HUES64 (cell line): ENCODE results near the gene HBB.

Experiments
- H3K27ac ChIP-seq: 2 replicates; pipeline ENCODE4 v1.7.0; 2013; ENCODE audit warnings: low read depth, low read length, inconsistent platforms
- H3K27me3 ChIP-seq: 2 replicates; pipeline ENCODE4 v1.6.1; 2013; ENCODE audit warnings: mild to moderate bottlenecking, low read length; ENCODE audit not compliant: insufficient read depth
- H3K36me3 ChIP-seq: 2 replicates; pipeline ENCODE4 v1.6.1; 2013; ENCODE audit warnings: mild to moderate bottlenecking, low read length; ENCODE audit not compliant: insufficient read depth
- H3K4me1 ChIP-seq: 2 replicates; pipeline ENCODE4 v1.6.1; 2013; ENCODE audit warnings: mild to moderate bottlenecking, low read length, moderate library complexity; ENCODE audit not compliant: insufficient read depth
- H3K4me3 ChIP-seq: 2 replicates; pipeline ENCODE4 v1.5.1; 2013; ENCODE audit warnings: mild to moderate bottlenecking, low read length, moderate library complexity
- H3K9ac ChIP-seq: 2 replicates; pipeline ENCODE4 v1.6.1; 2013; ENCODE audit warnings: mild to moderate bottlenecking, low read depth, low read length
- H3K9me3 ChIP-seq: 2 replicates; pipeline ENCODE4 v1.6.1; 2013; ENCODE audit warnings: low read depth, low read length; ENCODE audit not compliant: insufficient read depth
- WGBS: fragments of 150-250, 120-280 bp; methylation state at CpG from one replicate; pipeline ENCODE4 v1.1.7; 2013; ENCODE audit warnings: missing lambda C conversion rate; 5-methylcytosine and 5-hydroxymethylcytosine counted together

Gene HBB

GRCh38 chr11:5235364-5236095 lies 8.7 kb upstream of the HBB start:
- Histone ChIP-seq H3K27ac (no peak overlapping the region), H3K4me1 (no peaks in the 10 kb centered on the region), H3K4me3 (no peak overlapping the region), H3K36me3 (no peaks in the 10 kb centered on the region), H3K9me3 (no peaks in the 10 kb centered on the region), H3K27me3 (no peaks in the 10 kb centered on the region), H3K9ac (no peak overlapping the region)
- WGBS: 96% methylated on average over 5 of the region's 5 CpGs

DNA sequence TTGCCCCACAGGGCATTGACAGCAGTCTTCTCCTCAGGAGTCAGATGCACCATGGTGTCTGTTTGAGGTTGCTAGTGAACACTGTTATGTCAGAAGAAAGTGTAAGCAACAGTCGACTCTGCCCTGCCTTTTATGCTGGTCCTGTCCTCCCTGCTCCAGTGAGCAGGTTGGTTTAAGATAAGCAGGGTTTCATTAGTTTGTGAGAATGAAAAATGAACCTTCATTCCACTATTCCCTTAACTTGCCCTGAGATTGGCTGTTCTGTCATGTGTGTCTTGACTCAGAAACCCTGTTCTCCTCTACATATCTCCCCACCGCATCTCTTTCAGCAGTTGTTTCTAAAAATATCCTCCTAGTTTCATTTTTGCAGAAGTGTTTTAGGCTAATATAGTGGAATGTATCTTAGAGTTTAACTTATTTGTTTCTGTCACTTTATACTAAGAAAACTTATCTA lies 7.5 kb upstream of the HBB start, which contains the start of gene HBD:
TSS of gene HBD (minus strand) at position 103 of the 454 bp plus-strand sequence. CDS start at position 53, 50 bp downstream.
- no peak within 1 kb of the TSS for H3K4me3 ChIP-seq
- WGBS: 91% methylated on average over 1 of the region's 2 CpGs
- H3K27ac ChIP-seq: no peak within 1 kb of the TSS
- no peak within 1 kb of the TSS for H3K9ac ChIP-seq
- H3K27me3 ChIP-seq: no peaks in the 10 kb centered on the region
- no peaks in the 10 kb centered on the region for H3K4me1 ChIP-seq
- no peaks in the 10 kb centered on the region for H3K9me3 ChIP-seq
- no peaks in the 10 kb centered on the region for H3K36me3 ChIP-seq

GRCh38 chr11:5233307-5233706 lies 6.4 kb upstream of the HBB start:
- Histone ChIP-seq H3K4me3 (no peak overlapping the region), H3K9me3 (no peaks in the 10 kb centered on the region), H3K36me3 (no peaks in the 10 kb centered on the region), H3K9ac (no peak overlapping the region), H3K27ac (no peak overlapping the region), H3K4me1 (no peaks in the 10 kb centered on the region), H3K27me3 (no peaks in the 10 kb centered on the region)
- no CpG with 5 or more reads among the region's 1 CpG for WGBS

DNA sequence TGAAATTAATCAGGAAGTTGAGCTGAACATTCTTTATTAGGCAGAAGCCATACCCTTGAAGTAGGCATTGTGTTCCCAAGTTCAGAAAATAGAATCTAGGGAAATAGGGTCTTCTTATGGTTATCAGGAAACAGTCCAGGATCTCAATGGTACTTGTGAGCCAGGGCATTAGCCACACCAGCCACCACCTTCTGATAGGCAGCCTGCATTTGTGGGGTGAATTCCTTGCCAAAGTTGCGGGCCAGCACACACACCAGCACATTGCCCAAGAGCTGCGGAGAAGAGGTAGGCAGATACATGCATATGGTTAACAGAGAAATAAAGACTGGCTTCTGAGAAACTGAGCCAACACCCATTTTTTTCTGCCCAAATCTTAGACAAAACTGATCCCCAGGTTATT lies 6.0 kb upstream of the HBB start:
- Histone ChIP-seq H3K4me3 (no peak overlapping the region), H3K9me3 (no peaks in the 10 kb centered on the region), H3K4me1 (no peaks in the 10 kb centered on the region), H3K9ac (no peak overlapping the region), H3K27ac (no peak overlapping the region), H3K36me3 (no peaks in the 10 kb centered on the region), H3K27me3 (no peaks in the 10 kb centered on the region)
- WGBS: 100% methylated on average over 2 of the region's 2 CpGs

- Histone ChIP-seq H3K27ac (no peak overlapping the region), H3K4me1 (no peaks in the 10 kb centered on the region), H3K27me3 (no peaks in the 10 kb centered on the region), H3K36me3 (no peaks in the 10 kb centered on the region), H3K9me3 (no peaks in the 10 kb centered on the region), H3K4me3 (no peak overlapping the region), H3K9ac (no peak overlapping the region)
- WGBS: 94% methylated on average over 3 of the region's 3 CpGs
These were observed 5.3 kb upstream of the HBB start for GRCh38 chr11:5232176-5232575.

DNA sequence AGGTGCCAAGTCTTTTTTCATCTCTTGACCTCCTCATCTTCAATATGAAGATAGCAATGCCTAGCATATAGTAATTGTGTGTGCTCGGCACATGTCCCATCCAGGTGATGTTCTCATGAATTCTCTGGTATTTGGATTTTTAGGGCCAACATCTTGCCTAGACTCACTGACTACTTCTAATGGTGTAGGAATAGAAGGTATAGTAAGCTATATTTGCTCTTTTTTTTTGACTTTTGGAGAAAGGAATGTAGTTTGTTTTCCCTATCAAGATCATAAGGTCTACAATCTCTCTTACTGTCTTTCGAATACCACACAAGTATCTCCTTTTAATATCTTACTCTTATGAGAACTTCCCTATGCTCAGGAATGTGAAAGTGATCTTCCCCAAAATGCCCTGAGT lies 4.2 kb upstream of the HBB start:
- H3K36me3 ChIP-seq: no peaks in the 10 kb centered on the region
- no peaks in the 10 kb centered on the region for H3K9me3 ChIP-seq
- 88% methylated on average over 2 of the region's 2 CpGs for WGBS
- H3K27ac ChIP-seq: no peak overlapping the region
- no peak overlapping the region for H3K4me3 ChIP-seq
- no peak overlapping the region for H3K9ac ChIP-seq
- no peaks in the 10 kb centered on the region for H3K27me3 ChIP-seq
- H3K4me1 ChIP-seq: no peaks in the 10 kb centered on the region

DNA sequence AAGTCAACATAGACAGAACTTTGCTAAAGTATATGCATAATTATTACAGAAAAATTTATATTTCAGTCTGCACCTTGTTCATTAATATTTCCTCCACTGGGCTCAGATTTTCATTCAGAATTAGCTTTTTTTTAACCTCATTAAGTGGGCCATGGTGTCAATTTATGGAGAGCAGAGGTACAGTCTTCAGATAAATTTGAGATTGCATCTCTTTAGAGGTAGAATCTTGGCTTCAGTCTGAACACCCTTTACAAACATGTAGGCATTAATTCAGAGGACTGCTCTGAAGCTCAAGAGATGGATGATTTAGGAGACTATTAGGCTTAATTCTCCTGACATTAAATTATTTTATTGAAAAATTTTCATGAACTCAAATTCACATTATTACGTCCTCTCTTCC lies 3.4 kb upstream of the HBB start:
- Histone ChIP-seq H3K36me3 (no peaks in the 10 kb centered on the region), H3K27ac (no peak overlapping the region), H3K27me3 (no peaks in the 10 kb centered on the region), H3K4me1 (no peaks in the 10 kb centered on the region), H3K9ac (no peak overlapping the region), H3K9me3 (no peaks in the 10 kb centered on the region), H3K4me3 (no peak overlapping the region)
- 100% methylated on average over 1 of the region's 1 CpG for WGBS

- Histone ChIP-seq H3K36me3 (no peaks in the 10 kb centered on the region), H3K9ac (no peak overlapping the region), H3K4me1 (no peaks in the 10 kb centered on the region), H3K4me3 (no peak overlapping the region), H3K27ac (no peak overlapping the region), H3K27me3 (no peaks in the 10 kb centered on the region), H3K9me3 (no peaks in the 10 kb centered on the region)
- WGBS: 100% methylated on average over 1 of the region's 2 CpGs
These were observed 2.9 kb upstream of the HBB start for GRCh38 chr11:5229796-5230195.

DNA sequence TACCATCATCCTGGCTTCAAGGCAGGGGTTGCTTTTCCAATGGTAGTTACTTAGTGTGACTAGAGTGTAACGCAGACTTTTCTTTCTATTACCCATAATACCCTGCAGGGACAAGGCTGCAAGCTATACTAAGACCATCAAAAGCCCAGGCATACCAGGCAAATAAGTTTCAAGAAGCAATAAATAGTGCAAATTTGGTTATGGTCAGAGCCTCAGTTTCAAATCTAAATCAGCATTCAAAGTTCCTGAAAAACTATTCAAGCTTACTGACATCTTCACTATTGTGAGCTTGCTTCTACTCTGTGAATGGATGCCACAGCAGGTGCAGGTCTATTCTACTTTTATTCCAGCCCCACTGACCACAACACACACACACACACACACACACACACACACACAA lies 2.5 kb upstream of the HBB start:
- Histone ChIP-seq H3K27ac (no peak overlapping the region), H3K9me3 (no peaks in the 10 kb centered on the region), H3K4me3 (no peak overlapping the region), H3K4me1 (no peaks in the 10 kb centered on the region), H3K36me3 (no peaks in the 10 kb centered on the region), H3K27me3 (no peaks in the 10 kb centered on the region), H3K9ac (no peak overlapping the region)
- WGBS: no CpG with 5 or more reads among the region's 1 CpG

GRCh38 chr11:5228124-5228523 lies 1.3 kb upstream of the HBB start:
- H3K9ac ChIP-seq: no peak overlapping the region
- H3K27ac ChIP-seq: no peak overlapping the region
- H3K9me3 ChIP-seq: no peaks in the 10 kb centered on the region
- WGBS: 88% methylated on average over 3 of the region's 5 CpGs
- no peaks in the 10 kb centered on the region for H3K4me1 ChIP-seq
- H3K4me3 ChIP-seq: no peak overlapping the region
- no peaks in the 10 kb centered on the region for H3K36me3 ChIP-seq
- H3K27me3 ChIP-seq: no peaks in the 10 kb centered on the region

GRCh38 chr11:5227681-5228080 lies 810 bp upstream of the HBB start:
- Histone ChIP-seq H3K4me3 (no peak overlapping the region), H3K9ac (no peak overlapping the region), H3K27ac (no peak overlapping the region), H3K4me1 (no peaks in the 10 kb centered on the region), H3K9me3 (no peaks in the 10 kb centered on the region), H3K27me3 (no peaks in the 10 kb centered on the region), H3K36me3 (no peaks in the 10 kb centered on the region)
- WGBS: 90% methylated on average over 1 of the region's 1 CpG

GRCh38 chr11:5225480-5225871 lies 1.4 kb downstream of the HBB start:
- Histone ChIP-seq H3K4me1 (no peaks in the 10 kb centered on the region), H3K27ac (no peak overlapping the region), H3K9me3 (peaks cover 5% of the 10 kb centered on the region; the same call in 1 of the 2 replicates), H3K36me3 (no peaks in the 10 kb centered on the region), H3K4me3 (no peak overlapping the region), H3K9ac (no peak overlapping the region), H3K27me3 (no peaks in the 10 kb centered on the region)
- WGBS: 93% methylated on average over 2 of the region's 2 CpGs
